Activated T-cell treated with anti-CD3 and anti-CD28 coated beads for 48 hours (primary cell): ENCODE data around the gene SLC35G6.
A peak's percentile ranks its signal among the peaks of the same experiment; 100 is the strongest.
"Not testable (repeated sequence)": the region's sequence is repeated elsewhere in the genome, so short reads cannot be mapped to it uniquely, and the experiment has no call there.

Experiments
- DNase-seq: peaks from one replicate; pipeline ENCODE4 v3.0.0-alpha.2; 2020; ENCODE audit warnings: low read depth

SLC35G6 gene

DNA sequence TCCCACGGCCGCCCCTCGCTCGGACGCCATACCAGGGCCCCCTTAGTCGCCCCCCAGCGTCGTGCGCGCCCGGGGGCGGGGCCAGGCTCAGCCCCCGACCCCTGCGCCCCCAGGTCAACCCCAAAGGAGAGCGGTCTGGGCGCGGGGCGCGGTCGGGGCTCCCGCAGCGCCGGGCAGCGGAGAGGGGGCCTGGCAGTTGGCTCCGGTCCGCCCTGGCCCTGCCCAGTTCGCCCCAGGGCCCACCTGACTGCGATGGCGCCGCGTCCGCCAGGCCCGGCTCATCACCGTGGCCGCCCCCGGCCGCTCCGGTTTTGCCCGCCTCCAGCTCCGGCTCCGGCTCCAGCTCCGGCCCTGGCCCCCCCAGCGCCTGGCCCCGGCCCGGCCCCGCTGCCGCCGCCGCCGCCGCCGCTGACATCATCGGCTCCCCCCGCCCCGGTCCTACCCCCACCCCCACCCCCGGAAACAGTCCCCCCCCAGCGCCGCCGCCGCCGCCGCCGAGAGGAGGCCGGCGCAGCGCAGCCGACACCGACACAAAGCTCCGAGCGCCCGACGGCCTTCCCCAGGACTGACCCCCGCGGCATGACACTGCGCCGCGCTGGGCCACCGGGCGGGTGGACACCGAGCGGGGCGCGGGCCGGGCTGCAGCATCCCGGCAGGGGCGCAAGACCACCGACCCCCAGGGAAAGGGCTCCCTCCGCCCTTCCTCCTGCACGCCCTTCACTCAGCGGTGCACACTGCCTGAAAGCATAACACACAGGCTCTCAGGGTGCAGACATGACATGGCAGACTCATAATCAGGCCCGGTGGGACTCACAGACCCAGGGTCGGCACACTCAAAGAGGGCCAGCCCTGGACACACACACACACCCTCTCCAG, 1.8 kb upstream of the SLC35G6 start, which contains the start of gene ZBTB4:
Gene ZBTB4, minus strand, starts transcription at position 419 of the 876 bp plus-strand sequence. CDS start 12,830 bp downstream, outside the sequence.
- peak; percentile 58 for DNase-seq

GRCh38 chr17:7480089-7480384, 1.2 kb upstream of the SLC35G6 start:
- no peak for DNase-seq

GRCh38 chr17:7481842-7482741, 846 bp downstream of the SLC35G6 start:
- not testable (repeated sequence) for DNase-seq

GRCh38 chr17:7482742-7483088, 1.5 kb downstream of the SLC35G6 start:
- not testable (repeated sequence) for DNase-seq

DNA sequence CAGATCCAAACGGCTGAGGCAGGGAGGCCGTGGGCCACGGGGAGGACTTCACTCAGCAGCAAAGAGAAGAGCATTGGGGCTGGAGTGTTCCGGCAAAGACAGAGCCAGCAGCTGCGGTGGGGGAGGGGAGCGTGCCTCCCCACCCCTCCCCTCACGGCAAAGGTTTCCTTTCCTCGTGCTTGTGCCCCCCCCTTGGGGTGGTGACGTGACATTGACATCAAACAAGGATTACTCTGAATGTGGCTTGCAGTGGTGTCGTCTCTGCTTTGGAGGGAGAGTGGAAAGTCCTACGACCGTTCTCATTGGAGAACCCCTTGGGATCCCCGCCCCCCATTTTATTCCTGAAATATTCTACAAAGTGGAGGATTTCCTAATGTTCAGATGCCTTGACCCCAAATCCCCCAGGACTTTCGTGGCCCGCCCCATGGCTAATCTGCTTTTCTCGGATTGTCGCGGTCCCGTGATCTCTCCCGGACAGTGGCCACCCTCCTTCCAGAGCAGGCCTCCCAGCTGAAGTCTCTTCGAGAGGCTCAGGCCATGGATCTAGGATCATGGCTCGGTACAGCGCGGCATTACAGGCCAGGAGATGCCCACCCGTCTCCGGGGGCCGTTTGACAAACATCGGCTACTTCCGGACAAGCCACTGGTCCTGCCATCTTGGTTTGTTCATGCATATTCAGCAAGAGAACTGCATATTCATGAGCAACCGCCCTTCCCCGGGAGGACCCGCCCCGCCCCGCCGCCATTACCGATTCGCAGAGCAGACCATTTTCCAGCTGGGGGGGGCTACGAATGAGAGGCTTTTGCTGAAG, 2.2 kb downstream of the SLC35G6 start:
- peak; percentile 82 for DNase-seq

- peak; percentile 96 for DNase-seq
Measured at GRCh38 chr17:7484067-7484918, 3.0 kb downstream of the SLC35G6 start, which contains the start of gene POLR2A. POLR2A (plus strand) TSS chr17:7484366.

DNA sequence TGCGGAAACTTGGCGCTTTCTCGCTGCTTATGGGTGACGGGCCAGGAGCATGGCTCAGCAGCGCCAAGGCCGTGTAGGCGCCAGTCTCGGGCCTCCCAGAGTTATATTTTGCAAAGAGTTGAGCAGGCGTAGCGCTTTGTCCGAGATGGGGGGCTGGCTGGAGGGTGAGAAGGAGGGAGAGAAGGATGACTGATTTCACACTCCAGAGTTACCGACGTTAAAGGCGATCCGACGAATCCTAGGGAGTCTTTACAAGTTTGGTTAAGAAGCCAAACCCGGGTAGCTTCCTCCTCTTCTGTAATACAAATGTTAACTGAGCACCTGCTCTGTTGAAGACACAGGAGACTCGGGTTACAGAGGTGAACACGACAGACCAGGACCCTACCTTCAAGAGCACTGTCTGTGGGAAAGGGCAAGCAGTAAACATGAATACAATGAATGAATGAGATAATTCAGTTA, 3.7 kb downstream of the SLC35G6 start:
- no peak for DNase-seq

DNA sequence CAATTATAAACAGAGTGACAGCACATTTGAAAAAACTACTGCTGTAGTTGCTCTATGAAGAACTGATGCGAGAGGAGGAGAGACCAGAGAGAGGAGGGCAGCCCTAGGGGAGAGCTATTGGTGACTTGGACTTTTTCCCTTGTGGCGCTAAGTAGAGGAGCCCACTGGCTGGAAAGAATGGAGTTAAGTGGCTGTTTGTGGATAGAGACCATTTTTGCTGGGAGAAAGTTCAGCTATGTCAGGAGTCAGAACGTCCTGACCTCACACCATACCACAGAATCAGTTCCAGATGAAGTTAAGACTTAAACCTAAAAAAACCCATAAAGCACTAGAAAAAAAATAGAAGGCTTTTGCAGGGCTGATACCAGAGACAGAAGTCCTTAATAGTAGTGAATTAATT, 4.9 kb downstream of the SLC35G6 start:
- DNase-seq = no peak

DNA sequence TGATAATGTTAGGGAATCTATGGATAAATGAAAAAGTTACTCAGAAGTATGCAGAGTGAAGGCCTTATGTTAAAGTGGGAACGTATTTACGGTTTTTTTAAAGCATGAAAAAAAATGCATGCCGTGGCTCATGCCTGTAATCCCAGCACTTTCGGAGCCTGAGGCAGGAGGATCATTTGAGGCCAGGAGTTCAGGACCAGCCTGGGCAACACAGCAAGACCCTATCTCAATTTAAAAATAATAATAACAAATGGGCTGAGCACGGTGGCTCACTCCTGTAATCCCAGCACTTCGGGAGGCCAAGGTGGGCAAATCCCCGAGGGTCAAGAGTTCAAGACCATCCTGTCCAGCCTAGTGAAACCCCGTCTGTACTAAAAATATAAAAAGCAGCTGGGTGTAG, 8.9 kb downstream of the SLC35G6 start:
- DNase-seq = no peak

- DNase-seq = no peak
Measured at GRCh38 chr17:7491583-7491982, 10.3 kb downstream of the SLC35G6 start.

DNA sequence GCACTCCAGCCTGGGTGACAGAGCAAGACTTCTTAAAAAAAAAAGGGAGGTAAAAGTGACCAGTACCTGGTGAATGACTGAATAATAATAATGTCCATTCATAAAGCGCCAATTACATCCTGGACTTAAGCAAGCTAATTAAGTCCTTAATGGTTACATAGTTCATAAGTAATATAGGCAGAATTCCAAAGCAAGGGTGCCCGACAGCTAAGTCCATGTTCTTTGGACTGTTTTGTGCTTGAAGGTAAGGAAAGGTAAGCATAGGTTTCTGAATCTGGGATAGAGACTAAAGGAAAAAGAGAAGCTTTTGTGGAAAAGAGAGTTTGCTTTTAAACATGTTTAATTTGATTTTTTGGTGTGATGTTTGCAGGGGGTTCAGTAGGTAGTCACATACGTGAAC, 12.7 kb downstream of the SLC35G6 start:
- DNase-seq = no peak

DNA sequence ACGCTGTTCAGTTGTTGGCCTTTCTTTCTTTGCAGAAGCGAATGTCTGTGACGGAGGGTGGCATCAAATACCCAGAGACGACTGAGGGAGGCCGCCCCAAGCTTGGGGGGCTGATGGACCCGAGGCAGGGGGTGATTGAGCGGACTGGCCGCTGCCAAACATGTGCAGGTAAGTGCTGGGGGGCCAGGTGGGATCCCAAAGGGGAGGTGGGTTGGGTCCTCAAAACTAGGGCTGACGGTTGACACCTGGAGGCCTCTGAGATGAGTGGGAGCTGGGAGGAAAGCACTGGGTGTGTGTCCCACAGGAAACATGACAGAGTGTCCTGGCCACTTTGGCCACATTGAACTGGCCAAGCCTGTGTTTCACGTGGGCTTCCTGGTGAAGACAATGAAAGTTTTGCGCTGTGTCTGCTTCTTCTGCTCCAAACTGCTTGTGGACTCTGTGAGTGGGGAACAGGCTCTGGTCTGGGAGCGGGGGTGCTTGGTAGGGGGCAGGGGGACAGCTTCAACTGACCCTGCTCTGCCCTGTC, 14.7 kb downstream of the SLC35G6 start:
- DNase-seq = no peak

- DNase-seq = no peak
Measured at GRCh38 chr17:7496470-7497183, 15.4 kb downstream of the SLC35G6 start.

GRCh38 chr17:7497228-7497627, 16.0 kb downstream of the SLC35G6 start:
- no peak for DNase-seq

GRCh38 chr17:7497636-7498035, 16.4 kb downstream of the SLC35G6 start:
- no peak for DNase-seq

- no peak for DNase-seq
Measured at GRCh38 chr17:7499161-7499560, 17.9 kb downstream of the SLC35G6 start.

DNA sequence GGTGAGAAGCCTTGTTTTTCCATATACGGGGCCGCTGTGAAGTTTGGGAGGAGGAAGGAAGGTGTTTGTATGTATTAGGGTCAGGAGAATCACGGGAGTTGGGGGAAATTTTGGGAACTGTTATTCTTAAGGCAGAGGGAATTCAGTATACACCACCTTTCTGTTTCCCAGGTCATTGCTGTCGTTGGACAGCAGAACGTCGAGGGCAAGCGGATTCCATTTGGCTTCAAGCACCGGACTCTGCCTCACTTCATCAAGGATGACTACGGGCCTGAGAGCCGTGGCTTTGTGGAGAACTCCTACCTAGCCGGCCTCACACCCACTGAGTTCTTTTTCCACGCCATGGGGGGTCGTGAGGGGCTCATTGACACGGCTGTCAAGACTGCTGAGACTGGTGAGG, 20.5 kb downstream of the SLC35G6 start:
- DNase-seq = no peak

- DNase-seq = no peak
Measured at GRCh38 chr17:7502171-7502847, 21.1 kb downstream of the SLC35G6 start.

GRCh38 chr17:7502987-7503386, 21.7 kb downstream of the SLC35G6 start:
- no peak for DNase-seq

GRCh38 chr17:7503521-7503920, 22.3 kb downstream of the SLC35G6 start:
- DNase-seq = no peak
